Measurements from ENCODE around the gene SLC19A1.

Gene SLC19A1

DNA sequence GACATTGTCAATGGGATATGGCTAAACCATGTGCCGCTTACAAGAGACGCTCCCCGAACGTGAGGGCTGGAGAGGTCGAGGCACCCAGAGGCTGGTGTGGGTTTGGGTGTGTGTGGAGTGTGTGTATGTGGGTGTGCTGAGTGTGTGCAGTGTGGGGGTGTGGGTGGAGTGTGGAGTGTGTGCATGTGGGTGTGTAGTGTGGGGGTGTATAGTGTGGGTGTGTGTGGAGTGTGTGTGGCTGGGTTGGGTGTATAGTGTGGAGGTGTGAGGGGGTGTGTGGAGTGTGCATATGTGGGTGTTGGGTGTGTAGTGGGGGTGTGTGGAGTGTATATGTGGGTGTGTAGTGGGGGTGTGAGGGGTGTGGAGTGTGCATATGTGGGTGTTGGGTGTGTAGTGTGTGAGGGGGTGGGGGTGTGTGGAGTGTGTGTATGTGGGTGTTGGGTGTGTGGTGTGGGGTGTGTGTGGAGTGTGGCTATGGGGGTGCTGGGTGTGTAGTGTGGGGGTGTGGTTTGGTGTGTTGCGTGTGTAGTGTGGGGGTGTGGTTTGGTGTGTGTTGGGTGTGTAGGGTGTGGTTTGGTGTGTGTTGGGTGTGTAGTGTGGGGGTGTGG, 42.2 kb downstream of the SLC19A1 start:
- no peaks in the 10 kb centered on the region for H3K4me1 ChIP-seq (ENCODE audit: control insufficient read depth in 1 of 2, insufficient read depth in 1 of 2, low read depth in 1 of 2, low read length in 1 of 2)
- H3K36me3 ChIP-seq: peaks cover 55% of the 10 kb centered on the region
- H3K27me3 ChIP-seq: no peaks in the 10 kb centered on the region
- H3K9me3 ChIP-seq: no peaks in the 10 kb centered on the region
- no peak overlapping the region for H3K27ac ChIP-seq
- TF ChIP-seq, protein P1, sequence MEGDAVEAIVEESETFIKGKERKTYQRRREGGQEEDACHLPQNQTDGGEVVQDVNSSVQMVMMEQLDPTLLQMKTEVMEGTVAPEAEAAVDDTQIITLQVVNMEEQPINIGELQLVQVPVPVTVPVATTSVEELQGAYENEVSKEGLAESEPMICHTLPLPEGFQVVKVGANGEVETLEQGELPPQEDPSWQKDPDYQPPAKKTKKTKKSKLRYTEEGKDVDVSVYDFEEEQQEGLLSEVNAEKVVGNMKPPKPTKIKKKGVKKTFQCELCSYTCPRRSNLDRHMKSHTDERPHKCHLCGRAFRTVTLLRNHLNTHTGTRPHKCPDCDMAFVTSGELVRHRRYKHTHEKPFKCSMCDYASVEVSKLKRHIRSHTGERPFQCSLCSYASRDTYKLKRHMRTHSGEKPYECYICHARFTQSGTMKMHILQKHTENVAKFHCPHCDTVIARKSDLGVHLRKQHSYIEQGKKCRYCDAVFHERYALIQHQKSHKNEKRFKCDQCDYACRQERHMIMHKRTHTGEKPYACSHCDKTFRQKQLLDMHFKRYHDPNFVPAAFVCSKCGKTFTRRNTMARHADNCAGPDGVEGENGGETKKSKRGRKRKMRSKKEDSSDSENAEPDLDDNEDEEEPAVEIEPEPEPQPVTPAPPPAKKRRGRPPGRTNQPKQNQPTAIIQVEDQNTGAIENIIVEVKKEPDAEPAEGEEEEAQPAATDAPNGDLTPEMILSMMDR (IDR thresholded peaks at IDR 0.05): no peak
- H3K4me3 ChIP-seq (ENCODE audit: low read depth in 1 of 2, low read length in 1 of 2): no peak overlapping the region

DNA sequence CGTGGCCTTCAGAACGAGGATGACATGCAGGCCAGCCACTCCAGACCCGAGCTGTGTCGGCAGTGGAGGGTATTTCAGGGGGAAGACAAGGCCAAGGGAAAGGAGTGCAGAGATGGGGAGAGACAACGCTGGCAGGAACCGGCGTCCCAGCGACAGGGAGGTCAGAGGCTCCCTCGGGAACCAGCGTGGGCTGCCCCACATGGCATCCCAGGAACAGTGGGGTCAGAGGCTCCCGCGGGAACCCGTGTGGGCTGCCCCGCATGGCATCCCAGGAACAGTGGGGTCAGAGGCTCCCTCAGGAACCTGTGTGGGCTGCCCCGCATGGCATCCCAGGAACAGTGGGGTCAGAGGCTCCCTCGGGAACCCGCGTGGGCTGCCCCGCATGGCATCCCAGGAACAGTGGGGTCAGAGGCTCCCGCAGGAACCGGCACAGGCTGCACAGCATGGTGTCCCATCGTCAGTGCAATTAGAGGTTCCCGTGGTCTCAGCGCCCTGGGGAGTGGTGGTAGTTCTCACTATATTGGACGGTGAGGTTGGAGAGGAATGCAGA, 43.0 kb downstream of the SLC19A1 start:
- Histone ChIP-seq H3K36me3 (peaks cover 56% of the 10 kb centered on the region), H3K27me3 (no peaks in the 10 kb centered on the region), H3K27ac (no peak overlapping the region), H3K4me3 (ENCODE audit: low read depth in 1 of 2, low read length in 1 of 2) (no peak overlapping the region), H3K4me1 (ENCODE audit: control insufficient read depth in 1 of 2, insufficient read depth in 1 of 2, low read depth in 1 of 2, low read length in 1 of 2) (no peaks in the 10 kb centered on the region), H3K9me3 (no peaks in the 10 kb centered on the region)
- TF ChIP-seq, protein P1 (IDR thresholded peaks at IDR 0.05): no peak

DNA sequence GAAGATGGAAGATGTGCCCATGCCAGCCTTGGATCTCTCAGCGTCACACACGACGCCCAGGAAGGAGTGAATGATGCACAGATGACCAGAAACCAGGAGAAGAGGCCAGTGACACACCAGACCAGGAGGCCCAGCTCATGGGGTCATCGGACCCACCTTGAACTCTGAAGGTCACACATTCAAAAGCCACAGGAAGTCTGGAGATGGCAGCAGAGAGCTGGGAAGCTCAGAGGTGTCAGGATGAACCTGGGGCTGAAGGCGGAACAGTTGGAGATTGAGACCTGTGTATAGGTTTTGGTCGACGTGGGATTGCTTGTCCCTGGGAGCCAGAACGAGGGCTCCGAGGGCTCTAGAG, 43.6 kb downstream of the SLC19A1 start:
- H3K36me3 ChIP-seq: peaks cover 60% of the 10 kb centered on the region
- no peaks in the 10 kb centered on the region for H3K4me1 ChIP-seq (ENCODE audit: control insufficient read depth in 1 of 2, insufficient read depth in 1 of 2, low read depth in 1 of 2, low read length in 1 of 2)
- no peak overlapping the region for H3K4me3 ChIP-seq (ENCODE audit: low read depth in 1 of 2, low read length in 1 of 2)
- H3K9me3 ChIP-seq: no peaks in the 10 kb centered on the region
- H3K27me3 ChIP-seq: no peaks in the 10 kb centered on the region
- TF ChIP-seq, protein P1 (IDR thresholded peaks at IDR 0.05): no peak
- H3K27ac ChIP-seq: no peak overlapping the region

DNA sequence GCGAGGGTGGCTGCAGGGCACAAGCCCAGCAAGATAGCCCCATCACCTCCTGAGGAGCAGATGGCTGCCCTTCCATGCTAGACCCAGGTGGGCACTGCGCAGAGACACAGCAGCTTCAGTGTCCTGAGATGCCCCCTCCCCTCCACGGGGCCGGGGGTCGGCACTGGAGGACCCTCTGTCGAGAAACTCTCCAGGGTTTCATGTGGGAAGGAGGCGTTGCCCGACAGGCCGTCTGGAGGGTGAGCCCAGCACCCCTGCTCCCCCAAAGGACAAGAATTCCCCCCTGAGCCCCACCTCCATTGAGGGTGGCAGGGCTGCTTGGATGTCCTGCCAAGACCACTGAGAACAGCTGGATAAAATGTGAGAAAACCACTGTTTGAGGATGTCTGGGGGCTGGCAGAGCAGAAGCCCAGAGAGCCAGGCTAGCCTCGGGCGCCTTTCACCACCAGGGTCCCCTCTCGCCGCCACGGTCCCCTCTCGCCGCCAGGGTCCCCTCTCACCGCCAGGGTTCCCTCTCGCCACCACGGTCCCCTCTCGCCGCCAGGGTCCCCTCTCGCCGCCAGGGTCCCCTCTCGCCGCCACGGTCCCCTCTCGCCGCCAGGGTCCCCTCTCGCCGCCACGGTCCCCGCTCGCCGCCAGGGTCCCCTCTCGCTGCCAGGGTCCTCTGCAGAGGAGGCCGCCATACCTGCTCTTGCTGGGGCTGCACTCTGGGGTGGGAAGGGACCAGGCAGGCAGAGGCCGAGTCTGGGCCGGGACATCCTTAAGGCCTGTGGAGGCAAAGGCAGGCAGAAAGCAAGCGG, 44.2 kb downstream of the SLC19A1 start:
- Histone ChIP-seq H3K27me3 (no peaks in the 10 kb centered on the region), H3K9me3 (no peaks in the 10 kb centered on the region), H3K4me1 (ENCODE audit: control insufficient read depth in 1 of 2, insufficient read depth in 1 of 2, low read depth in 1 of 2, low read length in 1 of 2) (no peaks in the 10 kb centered on the region), H3K27ac (no peak overlapping the region), H3K4me3 (ENCODE audit: low read depth in 1 of 2, low read length in 1 of 2) (no peak overlapping the region), H3K36me3 (peaks cover 66% of the 10 kb centered on the region)
- TF ChIP-seq, protein P1 (IDR thresholded peaks at IDR 0.05): no peak

DNA sequence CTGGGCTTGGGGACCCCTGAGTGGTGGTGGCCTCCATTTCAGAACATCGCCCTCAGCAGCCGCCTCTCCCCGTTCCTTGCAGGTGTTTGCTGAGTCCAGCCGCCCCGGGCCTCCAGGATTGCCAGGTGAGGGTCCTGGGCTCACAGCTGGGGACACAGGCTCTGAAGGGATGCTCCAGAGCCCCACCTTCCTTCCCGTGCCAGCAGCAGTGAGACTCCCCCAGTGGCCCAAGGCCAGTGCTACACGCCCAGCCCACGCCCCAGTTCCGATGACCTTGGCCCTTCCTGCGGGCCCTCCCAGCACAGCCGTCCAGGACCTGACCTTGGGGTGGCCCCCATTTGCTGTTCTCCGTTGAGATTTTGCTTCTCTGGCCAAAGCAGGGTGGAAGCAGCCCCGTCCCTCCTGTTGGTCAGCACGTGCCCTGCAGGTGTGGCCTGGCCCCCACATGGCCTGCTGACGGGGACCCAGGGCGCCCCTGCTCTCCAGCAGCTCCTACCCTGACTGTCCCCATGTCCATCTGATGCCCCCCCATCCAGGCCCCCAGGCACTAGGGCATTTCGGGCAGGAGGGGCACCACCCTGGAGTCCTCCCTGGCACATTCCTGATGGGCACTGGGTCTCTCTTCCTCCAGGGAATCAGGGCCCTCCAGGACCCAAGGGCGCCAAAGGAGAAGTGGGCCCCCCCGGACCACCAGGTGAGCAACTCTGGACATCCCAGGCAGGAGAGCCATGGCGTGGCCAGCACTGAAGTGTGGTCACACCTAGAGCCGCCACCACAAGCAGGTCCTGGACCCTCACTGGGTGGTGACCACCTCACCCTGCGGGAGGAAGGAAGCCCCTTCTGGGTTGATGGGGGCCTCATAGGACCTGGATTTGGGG, 45.0 kb downstream of the SLC19A1 start:
- H3K9me3 ChIP-seq: no peaks in the 10 kb centered on the region
- peaks cover 74% of the 10 kb centered on the region for H3K36me3 ChIP-seq
- TF ChIP-seq, protein P1 (IDR thresholded peaks at IDR 0.05): no peak
- no peaks in the 10 kb centered on the region for H3K27me3 ChIP-seq
- H3K4me3 ChIP-seq (ENCODE audit: low read depth in 1 of 2, low read length in 1 of 2): no peak overlapping the region
- no peaks in the 10 kb centered on the region for H3K4me1 ChIP-seq (ENCODE audit: control insufficient read depth in 1 of 2, insufficient read depth in 1 of 2, low read depth in 1 of 2, low read length in 1 of 2)
- no peak overlapping the region for H3K27ac ChIP-seq

Measured in neutrophil (primary cell).